Peyer's patch (tissue), 4 donors: Measurements from ENCODE around the gene SLC25A13. TPM values are rescaled to one million over a fixed set of nuclear protein-coding genes. Genes with fewer than 3 reads are reported as not detected.

Experiments
- DNase-seq, 3 donors: peaks; one replicate each; pipeline ENCODE4 v3.0.0-alpha.2; 2017 to 2019
- H3K27ac ChIP-seq, 4 donors: fragments of 200-600 bp; sonication (generic); one replicate each; pipeline ENCODE4 v1.5.1; 2016 to 2019
- H3K27me3 ChIP-seq, 2 donors: fragments of 200-600 bp; sonication (generic); one replicate each; pipeline ENCODE4 v1.5.1; 2019
- H3K36me3 ChIP-seq, 3 donors: fragments of 200-600 bp; sonication (generic); one replicate each; pipeline ENCODE4 v1.5.1; 2016 to 2019
- H3K4me1 ChIP-seq, 4 donors: fragments of 200-600 bp; sonication (generic); one replicate each; pipeline ENCODE4 v1.5.1; 2016 to 2019
- H3K4me3 ChIP-seq, 4 donors: fragments of 200-600 bp; sonication (generic); 1 replicate in 3 of 4; 2 replicates in 1 of 4; pipeline ENCODE4 v1.5.1; 2016 to 2019; ENCODE audit warnings: mild to moderate bottlenecking in 1 of 4
- H3K9me3 ChIP-seq, 4 donors: fragments of 200-600 bp; sonication (generic); one replicate each; pipeline ENCODE4 v1.5.1; 2016 to 2019; ENCODE audit warnings: mild to moderate bottlenecking in 1 of 4
- CTCF ChIP-seq, 6 experiments: fragments of 450-650 bp in 4 of 6; fragments of 200-600 bp in 2 of 6; sonication (generic) in 1 of 6; IDR thresholded peaks; one replicate each; pipeline ENCODE4 v1.5.1; 2017 to 2019; ENCODE audit warnings: antibody characterized with exemption in 6 of 6, mild to moderate bottlenecking in 3 of 6, moderate library complexity in 1 of 6
- POLR2A ChIP-seq, 2 donors: fragments of 450-650 bp; IDR thresholded peaks; one replicate each; pipeline ENCODE4 v1.5.1; 2017; ENCODE audit warnings: antibody characterized with exemption in 2 of 2, mild to moderate bottlenecking in 2 of 2, moderate library complexity in 2 of 2
- total RNA-seq, 4 donors: library from RNA; depleted of rRNA; stranded (reverse); fragments of >200 nt; gene quantifications; one replicate each; pipeline ENCODE4 v1.1.0, GENCODE V29; 2016

Gene SLC25A13
- total RNA-seq, 4 donors from 2014 or later, result 16.5 to 87.8 (median 60.3) TPM

GRCh38 chr7:96308950-96309263 lies 13.0 kb downstream of the SLC25A13 start:
- Histone ChIP-seq H3K27me3 (no peaks in the 10 kb centered on the region), H3K4me1 (peaks cover 0 to 15% (median 0%) of the 10 kb centered on the region in 4 donors), H3K4me3 (no peak overlapping the region), H3K9me3 (no peaks in the 10 kb centered on the region), H3K36me3 (no peaks in the 10 kb centered on the region), H3K27ac (no peak overlapping the region)
- no peak for DNase-seq
- TF ChIP-seq CTCF (IDR thresholded peaks at IDR 0.05) (no peak), POLR2A (IDR thresholded peaks at IDR 0.05) (no peak)

GRCh38 chr7:96308253-96308949 lies 13.5 kb downstream of the SLC25A13 start:
- DNase-seq, result no peak
- TF ChIP-seq CTCF (IDR thresholded peaks at IDR 0.05) (no peak), POLR2A (IDR thresholded peaks at IDR 0.05) (no peak)
- Histone ChIP-seq H3K27me3 (no peaks in the 10 kb centered on the region), H3K36me3 (no peaks in the 10 kb centered on the region), H3K4me1 (peaks cover 0 to 20% (median 0%) of the 10 kb centered on the region in 4 donors), H3K4me3 (no peak overlapping the region), H3K9me3 (no peaks in the 10 kb centered on the region), H3K27ac (no peak overlapping the region)

GRCh38 chr7:96306385-96307125 lies 15.3 kb downstream of the SLC25A13 start:
- Histone ChIP-seq H3K36me3 (no peaks in the 10 kb centered on the region), H3K4me1 (peaks cover 0 to 20% (median 0%) of the 10 kb centered on the region in 4 donors), H3K27me3 (no peaks in the 10 kb centered on the region), H3K27ac (no peak overlapping the region), H3K4me3 (no peak overlapping the region), H3K9me3 (no peaks in the 10 kb centered on the region)
- TF ChIP-seq POLR2A (IDR thresholded peaks at IDR 0.05) (no peak), CTCF (IDR thresholded peaks at IDR 0.05) (no peak)
- no peak for DNase-seq

- DNase-seq, result no peak
- Histone ChIP-seq H3K4me3 (no peak overlapping the region), H3K27me3 (no peaks in the 10 kb centered on the region), H3K27ac (no peak overlapping the region), H3K36me3 (no peaks in the 10 kb centered on the region), H3K9me3 (no peaks in the 10 kb centered on the region), H3K4me1 (peaks cover 0 to 20% (median 0%) of the 10 kb centered on the region in 4 donors)
- TF ChIP-seq POLR2A (IDR thresholded peaks at IDR 0.05), result no peak
- TF ChIP-seq CTCF (IDR thresholded peaks at IDR 0.05), result no peak
Observed at GRCh38 chr7:96305915-96306314, 16.0 kb downstream of the SLC25A13 start.

GRCh38 chr7:96304573-96304972 lies 17.3 kb downstream of the SLC25A13 start:
- Histone ChIP-seq H3K27ac (no peak overlapping the region), H3K36me3 (no peaks in the 10 kb centered on the region), H3K4me3 (no peak overlapping the region), H3K4me1 (peaks cover 0 to 17% (median 0%) of the 10 kb centered on the region in 4 donors), H3K27me3 (no peaks in the 10 kb centered on the region), H3K9me3 (no peaks in the 10 kb centered on the region)
- TF ChIP-seq CTCF (IDR thresholded peaks at IDR 0.05) (no peak), POLR2A (IDR thresholded peaks at IDR 0.05) (no peak)
- no peak for DNase-seq
